ENCODE measurements around the gene SSH2.
A peak's percentile ranks its signal among the peaks of the same experiment; 100 is the strongest.
"Not testable (repeated sequence)": the region's sequence is repeated elsewhere in the genome, so short reads cannot be mapped to it uniquely, and the experiment has no call there.

SSH2 gene, protein sequence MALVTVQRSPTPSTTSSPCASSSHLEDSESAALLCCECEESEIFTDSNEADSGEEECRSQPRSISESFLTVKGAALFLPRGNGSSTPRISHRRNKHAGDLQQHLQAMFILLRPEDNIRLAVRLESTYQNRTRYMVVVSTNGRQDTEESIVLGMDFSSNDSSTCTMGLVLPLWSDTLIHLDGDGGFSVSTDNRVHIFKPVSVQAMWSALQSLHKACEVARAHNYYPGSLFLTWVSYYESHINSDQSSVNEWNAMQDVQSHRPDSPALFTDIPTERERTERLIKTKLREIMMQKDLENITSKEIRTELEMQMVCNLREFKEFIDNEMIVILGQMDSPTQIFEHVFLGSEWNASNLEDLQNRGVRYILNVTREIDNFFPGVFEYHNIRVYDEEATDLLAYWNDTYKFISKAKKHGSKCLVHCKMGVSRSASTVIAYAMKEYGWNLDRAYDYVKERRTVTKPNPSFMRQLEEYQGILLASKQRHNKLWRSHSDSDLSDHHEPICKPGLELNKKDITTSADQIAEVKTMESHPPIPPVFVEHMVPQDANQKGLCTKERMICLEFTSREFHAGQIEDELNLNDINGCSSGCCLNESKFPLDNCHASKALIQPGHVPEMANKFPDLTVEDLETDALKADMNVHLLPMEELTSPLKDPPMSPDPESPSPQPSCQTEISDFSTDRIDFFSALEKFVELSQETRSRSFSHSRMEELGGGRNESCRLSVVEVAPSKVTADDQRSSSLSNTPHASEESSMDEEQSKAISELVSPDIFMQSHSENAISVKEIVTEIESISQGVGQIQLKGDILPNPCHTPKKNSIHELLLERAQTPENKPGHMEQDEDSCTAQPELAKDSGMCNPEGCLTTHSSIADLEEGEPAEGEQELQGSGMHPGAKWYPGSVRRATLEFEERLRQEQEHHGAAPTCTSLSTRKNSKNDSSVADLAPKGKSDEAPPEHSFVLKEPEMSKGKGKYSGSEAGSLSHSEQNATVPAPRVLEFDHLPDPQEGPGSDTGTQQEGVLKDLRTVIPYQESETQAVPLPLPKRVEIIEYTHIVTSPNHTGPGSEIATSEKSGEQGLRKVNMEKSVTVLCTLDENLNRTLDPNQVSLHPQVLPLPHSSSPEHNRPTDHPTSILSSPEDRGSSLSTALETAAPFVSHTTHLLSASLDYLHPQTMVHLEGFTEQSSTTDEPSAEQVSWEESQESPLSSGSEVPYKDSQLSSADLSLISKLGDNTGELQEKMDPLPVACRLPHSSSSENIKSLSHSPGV (N-terminal part only)

DNA sequence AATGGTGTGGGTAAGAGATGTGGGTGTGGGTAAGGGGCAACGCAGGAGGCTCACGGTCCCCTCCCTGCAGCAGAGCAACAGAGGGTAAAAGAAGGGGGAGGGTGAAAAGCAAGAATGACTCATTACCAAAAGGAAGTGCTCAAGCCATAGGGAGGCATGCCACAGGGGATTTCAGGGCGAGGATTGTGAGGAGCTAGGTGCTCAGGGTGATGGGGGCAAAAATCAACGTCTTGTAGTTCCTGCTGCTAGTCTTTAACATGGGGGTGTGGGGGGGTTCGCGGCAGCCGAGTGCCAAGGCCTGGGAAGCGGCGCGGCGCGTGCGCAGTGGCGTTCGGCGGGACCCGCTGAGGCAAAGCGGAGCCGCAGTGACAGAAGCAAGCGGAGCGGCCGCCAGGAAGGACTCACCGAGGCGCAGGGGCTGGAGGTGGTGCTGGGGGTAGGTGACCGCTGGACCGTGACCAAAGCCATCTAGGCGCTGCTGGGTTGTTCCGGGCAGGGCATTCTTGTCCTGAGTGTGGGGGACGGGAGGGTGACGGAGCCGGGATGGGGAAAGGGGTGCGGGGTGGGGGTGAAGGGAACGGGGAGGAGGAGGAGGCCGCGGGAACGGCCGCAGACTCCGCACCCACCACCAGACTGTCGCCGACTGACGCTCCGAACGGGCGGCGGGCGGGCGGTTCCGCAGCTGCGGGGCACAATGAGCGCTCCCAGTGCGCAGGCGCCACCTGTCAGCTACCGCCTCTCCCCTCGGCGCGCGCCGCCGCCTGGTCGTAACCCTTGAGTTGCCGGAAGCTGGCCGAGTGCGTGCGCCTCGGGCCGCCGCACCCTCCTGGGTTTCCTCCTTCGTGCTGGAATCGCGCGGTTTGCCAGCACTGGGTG lies at the start of gene SSH2:
TSS of gene SSH2 (minus strand) at position 696 of the 876 bp plus-strand sequence. CDS start at position 468, 228 bp downstream.
- DNase-seq (ENCODE audit: low spot score), result peak; percentile 89

DNA sequence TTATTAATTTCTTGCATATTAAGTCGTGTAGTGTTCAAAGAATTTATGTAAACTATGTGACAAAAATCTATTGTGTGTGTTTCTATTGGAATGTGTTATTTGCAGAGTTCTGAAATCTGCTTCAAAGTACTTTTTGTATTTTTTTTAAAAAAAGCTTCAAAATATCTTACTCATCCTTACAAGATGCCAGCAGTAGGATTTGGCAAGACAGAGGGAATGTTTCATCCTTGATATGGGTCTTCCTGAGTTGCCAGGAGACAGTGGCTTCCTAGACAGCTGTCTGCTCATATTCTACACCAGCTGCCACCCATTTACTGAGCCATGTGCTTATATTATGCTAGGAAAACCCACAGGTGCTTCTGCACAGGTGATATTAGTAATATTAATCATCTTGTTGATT lies 47.8 kb upstream of the SSH2 start:
- no peak for DNase-seq (ENCODE audit: low spot score)

DNA sequence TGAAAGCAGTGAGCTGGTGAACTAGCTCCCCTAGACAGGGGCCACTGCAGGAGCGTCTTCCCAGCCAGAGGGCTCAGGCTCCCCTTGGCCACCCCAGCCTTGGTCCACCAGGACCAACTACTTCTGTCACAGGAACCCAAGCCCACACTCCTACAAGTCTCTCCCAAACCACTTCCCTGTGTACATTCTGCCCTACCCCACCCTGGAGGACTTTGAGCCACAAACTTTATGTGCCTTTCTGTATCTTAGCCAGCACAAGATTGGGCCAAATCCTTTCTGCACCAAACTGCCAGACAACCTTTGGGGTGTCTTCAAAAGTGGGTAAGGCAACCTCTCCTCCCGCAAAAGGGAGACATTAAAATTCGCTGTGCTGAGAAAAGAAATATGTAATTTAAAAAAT lies 43.0 kb upstream of the SSH2 start:
- DNase-seq (ENCODE audit: low spot score), result no peak

DNA sequence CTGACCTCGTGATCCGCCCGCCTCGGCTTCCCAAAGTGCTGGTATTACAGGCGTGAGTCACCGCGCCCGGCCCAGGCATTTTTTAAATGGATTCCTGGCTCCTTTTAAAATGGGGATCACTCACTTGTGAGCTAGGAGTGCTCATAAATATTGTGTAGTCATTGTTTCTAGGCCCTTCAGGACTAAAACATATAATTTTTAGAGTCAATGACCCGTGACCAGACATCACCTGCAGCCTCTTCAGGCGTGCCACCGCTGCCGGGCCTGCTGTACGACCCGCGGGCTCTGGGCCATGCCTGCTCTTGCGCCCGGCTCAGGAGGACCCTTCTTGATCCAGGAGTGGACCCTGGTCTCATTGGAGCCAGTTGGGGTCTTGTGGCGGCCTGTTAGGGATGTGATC lies 42.2 kb upstream of the SSH2 start:
- no peak for DNase-seq (ENCODE audit: low spot score)

DNA sequence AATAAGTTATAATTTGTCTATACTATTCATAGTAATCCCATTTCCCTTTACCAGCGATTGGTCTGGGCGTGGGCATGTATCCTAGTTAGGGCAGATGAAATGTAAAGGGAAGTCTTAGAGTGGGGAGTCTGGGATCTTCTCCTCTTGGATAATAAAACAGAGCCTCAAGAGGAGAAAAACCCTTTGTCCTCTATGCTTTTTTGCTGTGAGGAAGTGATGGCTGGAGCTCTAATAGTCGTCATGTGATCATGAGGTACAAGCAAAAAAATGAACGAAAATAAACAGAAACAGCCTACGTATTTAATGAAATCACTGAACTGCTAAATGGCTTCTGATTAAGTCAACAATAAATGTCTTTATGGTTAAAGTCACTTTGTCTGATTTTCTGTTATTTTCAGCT lies 38.2 kb upstream of the SSH2 start:
- no peak for DNase-seq (ENCODE audit: low spot score)

DNA sequence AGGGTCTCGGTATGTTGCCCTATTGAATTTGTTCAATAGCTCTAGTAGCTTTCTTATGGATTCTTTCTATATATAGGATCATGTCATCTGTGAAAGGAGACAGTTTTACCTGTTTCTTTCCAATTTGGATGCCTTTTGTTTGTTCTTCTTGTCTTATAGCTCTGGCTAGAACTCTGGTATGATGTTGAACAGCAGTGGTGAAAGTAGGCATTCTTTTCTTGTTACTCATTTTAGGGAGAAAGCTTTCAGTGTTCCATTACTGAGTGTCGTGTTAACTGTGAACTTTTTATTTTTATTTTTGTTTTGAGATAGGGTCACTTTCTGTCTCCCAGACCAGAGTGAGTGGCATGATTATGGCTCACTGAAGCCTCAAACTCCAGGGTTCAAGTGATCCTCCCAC lies 32.6 kb upstream of the SSH2 start:
- no peak for DNase-seq (ENCODE audit: low spot score)

DNA sequence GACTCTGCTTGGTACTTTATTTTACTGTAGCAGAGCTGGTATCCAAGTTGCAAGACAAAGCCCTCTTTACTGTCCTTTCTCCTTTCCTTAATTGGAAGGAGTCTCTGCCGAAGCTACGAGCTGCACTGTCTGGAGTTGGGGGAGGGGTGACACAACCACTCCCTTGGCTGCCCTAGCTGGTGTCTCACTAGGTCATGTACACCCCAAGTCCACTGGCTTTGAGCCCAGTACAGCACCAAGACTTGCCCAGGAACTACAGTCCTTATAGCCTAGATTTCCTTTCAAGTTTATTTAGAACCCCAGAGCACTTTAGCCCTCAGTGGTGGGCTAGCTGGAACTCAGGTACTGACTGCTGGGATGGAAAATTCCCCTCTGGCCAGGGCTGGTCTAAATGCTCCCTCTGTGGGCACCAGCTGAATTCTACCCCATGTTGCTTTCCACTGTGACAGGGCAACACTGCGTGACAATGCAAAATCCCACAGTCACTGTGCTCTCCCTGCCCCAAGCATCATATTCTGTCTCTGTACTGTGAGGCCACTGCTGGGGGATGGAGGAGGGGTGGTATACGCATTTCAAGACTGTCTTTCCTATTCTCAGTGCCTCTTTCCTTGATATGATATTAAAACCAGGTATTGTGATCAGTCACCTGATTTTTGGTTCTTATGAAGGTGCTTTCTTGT lies 29.8 kb upstream of the SSH2 start:
- no peak for DNase-seq (ENCODE audit: low spot score)

DNA sequence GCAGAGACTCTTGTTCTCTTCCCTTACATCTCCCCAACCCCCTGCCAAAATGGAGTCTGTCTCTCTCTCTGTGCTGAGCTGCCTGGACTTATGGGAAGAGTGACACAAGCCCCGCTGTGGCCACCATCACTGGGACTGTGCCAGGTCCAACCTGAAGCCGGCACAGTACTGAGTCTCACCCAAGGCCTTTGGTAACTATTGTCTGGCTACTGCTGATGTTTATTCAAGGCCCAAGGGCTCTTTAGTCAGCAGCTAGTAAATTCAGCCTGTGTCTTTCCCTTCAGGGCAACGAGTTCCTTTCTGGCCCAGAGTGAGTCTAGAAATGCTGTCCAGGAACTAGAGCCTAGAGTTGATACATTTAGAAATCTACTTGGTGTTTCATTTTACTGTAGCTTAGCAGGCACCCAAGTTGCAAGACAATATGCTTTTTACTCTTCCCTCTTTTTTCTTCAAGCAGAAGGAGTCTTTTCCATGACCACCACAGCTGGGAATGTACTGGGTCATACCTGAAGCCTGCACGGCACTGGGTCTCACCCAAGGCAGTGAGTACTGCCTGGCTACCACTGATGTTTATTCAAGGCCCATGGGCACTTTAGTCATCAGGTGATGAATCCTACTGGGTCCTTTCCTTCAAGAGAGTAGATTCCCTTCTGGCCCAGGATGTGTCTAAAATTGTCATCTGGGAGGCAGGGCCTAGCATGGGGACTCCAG lies 29.1 kb upstream of the SSH2 start:
- DNase-seq (ENCODE audit: low spot score), result no peak

DNA sequence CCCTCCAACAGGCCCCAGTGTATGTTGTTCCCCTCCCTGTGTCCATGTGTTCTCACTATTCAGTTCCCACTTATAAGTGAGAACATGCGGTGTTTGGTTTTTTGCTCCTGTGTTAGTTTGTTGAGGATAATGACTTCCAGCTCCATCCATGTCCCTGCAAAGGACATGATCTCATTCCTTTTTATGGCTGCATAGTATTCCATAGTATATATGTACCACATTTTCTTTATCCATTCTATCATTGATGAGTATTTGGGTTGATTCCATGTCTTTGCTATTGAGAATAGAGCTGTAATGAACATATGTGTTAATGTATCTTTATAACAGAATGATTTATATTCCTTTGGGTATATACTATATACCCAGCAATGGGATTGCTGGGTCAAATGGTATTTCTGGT lies 27.5 kb upstream of the SSH2 start:
- DNase-seq (ENCODE audit: low spot score), result not testable (repeated sequence)

DNA sequence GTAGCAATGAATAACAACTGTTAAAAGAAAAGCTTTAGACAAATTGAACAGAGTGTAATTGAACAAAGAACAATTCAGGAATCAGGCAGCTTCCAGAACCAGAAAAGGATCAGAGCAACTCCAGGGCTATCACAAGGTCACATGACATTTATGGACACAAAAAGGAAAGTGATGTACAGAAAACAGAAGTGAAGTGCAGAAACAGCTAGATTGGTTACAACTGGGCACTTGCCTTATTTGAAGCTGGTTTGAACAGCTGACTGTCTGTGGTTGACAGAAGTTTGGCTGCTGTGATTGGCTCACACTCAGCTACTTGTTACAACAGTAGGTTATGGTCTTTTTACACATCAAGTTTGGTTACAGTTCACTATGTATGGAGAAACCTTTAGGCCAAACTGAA lies 26.2 kb upstream of the SSH2 start:
- no peak for DNase-seq (ENCODE audit: low spot score)

DNA sequence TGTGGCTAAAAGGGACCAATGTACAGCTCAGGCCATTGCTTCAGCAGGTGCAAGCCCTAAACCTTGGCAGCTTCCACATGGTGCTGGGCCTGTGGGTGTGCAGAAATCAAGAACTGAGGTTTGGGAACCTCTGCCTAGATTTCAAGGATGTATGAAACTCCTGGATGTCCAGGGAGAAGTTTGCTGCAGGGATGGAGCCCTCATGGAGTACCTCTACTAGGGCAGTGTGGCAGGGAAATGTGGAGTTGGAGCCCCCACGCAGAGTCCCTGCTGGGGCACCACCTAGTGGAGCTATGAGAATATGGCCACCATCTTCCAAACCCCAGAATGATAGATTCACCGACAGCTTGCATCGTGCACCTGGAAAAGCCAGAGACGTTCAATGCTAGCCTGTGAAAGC lies 24.4 kb upstream of the SSH2 start:
- DNase-seq (ENCODE audit: low spot score), result no peak

DNA sequence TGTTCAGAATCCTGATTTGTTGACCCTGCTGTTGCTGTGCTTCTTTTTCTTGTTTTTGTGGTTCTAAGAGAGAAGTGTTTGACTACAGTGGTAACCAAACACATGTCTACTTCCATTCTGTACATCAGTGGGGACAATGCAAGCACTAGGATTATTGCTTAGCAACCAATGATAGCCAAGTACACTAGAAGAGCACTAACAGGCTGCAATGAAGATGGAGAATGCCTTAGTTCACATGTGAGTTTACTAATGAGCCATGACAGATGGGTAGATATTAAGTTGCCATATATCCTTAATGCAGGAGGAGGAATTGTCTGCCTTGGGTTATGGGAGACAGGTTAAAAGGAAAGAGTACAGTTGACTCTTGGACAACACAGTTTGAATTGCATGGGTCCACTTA lies 19.7 kb upstream of the SSH2 start:
- DNase-seq (ENCODE audit: low spot score), result no peak

DNA sequence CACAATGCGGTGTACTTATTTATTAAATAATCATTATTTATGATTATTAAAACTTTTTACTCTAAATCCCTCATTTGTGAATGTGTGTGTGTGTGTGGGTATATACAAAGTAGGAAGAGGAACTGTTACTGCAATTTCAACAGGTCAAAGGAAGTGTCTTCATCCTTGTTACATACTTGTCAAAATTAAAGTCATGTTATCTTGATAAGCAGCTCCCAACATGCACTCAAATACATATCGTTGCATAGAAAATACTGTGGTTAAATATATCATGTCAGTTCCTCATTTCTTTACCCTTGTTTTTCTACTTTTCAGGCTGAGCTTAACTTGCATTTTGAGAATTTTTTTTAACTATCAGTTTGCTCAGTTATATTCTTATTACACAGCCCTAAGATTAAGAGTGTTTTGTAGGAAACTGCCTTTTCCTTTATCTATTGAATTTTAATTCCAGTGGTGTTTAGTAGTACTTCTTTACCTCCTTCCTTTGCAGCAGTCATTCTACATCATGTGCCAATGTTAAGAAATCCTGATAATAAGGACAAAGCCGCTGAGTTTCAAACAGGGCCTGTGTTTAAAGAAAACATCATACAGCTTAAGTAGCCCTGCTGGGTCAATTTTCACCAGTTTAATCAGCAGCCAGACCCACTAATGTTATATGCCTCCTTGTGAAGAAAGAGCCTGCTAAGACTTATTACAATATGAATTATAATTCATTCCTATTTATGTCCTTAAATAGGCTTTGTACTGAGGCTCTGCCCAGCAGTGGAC lies 18.6 kb upstream of the SSH2 start:
- no peak for DNase-seq (ENCODE audit: low spot score)

DNA sequence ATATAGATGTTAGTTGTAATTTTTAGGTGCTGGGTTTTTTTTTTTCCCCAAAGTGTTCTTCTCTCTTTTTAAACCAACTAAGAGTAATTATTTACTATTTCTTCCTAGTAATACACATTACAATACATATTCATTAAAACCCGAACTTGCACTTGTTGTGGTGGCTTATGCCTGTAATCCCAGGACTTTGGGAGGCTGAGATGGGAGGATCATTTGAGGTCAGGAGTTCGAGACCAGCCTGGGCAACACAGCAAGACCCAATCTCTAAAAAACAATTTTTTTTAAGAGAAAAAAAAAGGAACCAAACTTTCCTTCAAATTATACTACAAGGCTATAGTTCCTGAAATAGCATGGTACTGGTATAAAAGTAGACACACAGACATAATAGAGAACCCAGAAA lies 15.3 kb upstream of the SSH2 start:
- DNase-seq (ENCODE audit: low spot score), result no peak

DNA sequence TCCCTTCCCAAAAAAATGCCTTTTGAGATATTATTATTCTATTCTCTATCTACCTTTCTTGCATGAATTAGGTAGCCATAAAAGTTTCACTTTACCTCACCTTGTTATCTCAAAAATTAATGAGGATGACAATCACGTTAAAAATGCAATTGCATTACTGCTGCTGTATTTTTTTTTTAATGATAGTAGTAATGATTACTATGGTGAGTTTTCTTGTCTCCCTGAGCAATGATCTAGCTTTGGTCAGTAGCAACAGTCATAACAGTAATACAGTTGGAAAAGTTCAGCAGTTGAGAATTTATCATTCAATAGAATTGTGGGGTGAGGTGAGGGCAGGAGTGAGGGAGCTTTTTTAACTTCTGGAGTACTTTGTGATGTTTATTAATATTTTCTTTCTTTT lies 11.3 kb upstream of the SSH2 start, which contains the start of gene EFCAB5:
TSS of gene EFCAB5 (plus strand) at position 301 of the 400 bp plus-strand sequence. CDS start 163 bp downstream, outside the sequence.
- no peak for DNase-seq (ENCODE audit: low spot score)

DNA sequence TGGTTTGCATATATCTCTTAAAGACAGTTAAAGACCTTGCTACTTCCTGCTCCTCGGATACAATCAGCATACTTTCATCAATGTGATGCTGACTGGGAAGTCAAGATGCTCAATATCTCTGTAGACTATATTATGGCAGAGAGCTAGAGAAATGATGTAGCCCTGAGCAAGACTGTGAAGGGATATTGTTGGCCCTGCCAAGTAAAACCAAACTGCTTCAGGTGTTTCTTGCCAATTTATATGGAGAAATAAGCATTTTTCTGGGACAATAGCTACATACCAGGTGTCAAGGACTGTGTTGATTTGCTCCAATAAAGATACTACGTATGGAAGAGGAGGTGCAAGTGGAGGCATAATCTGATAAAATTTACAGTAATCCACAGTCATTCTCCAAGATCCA lies 6.7 kb upstream of the SSH2 start:
- no peak for DNase-seq (ENCODE audit: low spot score)

DNA sequence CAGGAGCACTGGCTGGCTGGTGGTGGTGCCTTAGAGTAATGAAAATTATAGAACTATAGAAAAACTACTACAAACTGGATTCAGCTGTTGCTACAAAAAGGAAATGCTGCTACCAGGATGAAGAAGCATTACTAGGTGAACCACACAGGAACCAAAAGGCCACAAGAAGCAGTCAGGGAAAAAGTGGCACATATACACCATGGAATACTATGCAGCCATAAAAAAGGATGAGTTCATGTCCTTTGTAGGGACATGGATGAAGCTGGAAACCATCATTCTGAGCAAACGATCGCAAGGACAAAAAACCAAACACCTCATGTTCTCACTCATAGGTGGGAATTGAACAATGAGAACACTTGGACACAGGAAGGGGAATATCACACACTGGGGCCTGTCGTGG lies 5.9 kb upstream of the SSH2 start:
- not testable (repeated sequence) for DNase-seq (ENCODE audit: low spot score)

DNA sequence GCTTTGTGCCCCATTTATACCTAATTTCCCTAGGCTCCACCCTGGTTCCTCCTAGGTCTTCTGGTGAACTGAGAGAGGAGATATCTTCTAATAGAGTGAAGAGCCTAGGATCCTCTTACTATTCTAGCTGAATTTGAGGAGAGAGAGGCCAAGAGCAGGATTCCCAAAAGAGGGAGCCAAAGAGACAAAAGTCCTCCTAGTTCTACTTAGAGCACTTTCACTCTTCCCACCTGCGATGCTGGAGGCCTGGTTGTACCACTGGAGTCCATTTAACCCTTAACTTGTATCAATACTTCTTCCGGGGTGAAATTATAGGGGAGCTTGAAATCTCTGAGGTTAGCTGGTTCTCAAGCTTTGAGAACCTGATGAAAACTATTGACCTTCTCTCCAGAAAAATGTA lies 3.4 kb upstream of the SSH2 start:
- DNase-seq (ENCODE audit: low spot score), result no peak

DNA sequence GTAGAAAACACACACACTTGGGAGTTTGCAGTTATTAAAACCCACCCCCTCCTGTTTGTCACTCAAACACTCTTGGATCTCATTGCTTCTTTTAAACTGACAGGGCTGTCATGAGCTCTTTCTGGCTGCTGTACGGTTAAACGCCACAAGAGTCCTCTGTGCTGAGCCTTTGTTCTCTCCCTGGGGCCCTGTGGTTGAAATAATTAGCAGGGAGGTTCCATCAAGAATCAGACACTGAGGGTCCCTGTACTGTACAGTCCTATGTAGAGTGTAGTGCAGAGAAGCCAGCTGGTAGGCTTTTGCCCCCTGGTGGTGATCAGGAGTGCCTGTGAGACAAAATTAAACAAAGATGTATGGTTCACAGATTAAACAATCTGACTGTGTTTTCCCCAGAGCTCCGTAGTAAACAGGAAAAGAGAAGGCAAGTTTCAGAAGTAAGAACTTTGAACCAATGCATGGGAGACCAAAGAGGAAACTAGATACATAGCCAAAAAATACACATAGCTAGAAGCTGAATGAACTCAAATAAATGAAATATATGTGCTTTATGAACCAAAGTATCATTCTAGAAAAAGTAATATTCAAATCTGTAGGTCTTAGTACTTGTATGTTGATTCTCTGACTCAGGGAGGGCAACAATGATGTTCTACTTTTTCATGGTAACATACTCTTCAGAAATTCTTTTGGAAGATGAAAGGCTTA lies 1.4 kb upstream of the SSH2 start:
- DNase-seq (ENCODE audit: low spot score), result peak; percentile 93
